Measurements from ENCODE around the gene IDH3G.

IDH3G gene

DNA sequence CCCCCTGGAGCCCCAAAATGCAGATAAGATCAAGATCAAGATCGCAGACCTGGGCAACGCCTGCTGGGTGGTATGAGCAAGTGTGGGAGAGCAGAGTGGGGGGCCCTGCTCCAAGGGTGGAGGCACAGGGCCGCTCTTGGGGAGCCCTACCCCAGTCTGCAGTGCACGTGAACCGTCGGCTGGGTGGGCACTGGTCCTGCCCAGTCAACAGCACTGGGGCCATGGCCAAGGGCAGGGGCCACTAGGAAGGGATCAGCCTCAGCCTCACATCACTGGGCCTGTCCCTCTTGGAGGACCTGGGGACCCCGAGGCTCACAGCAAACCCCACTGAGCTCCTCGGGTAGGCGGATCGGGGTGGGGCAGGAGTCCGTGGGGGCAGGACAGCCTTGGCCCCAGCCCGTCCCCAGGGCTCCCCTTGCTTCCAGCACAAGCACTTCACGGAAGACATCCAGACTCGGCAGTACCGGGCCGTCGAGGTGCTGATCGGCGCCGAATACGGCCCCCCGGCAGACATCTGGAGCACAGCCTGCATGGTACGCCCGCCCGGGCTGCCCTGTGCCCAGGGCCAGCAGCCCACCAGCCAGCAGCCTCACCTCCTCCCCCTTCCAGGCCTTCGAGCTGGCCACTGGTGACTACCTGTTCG, 9.7 kb downstream of the IDH3G start:
- no peak for DNase-seq

DNA sequence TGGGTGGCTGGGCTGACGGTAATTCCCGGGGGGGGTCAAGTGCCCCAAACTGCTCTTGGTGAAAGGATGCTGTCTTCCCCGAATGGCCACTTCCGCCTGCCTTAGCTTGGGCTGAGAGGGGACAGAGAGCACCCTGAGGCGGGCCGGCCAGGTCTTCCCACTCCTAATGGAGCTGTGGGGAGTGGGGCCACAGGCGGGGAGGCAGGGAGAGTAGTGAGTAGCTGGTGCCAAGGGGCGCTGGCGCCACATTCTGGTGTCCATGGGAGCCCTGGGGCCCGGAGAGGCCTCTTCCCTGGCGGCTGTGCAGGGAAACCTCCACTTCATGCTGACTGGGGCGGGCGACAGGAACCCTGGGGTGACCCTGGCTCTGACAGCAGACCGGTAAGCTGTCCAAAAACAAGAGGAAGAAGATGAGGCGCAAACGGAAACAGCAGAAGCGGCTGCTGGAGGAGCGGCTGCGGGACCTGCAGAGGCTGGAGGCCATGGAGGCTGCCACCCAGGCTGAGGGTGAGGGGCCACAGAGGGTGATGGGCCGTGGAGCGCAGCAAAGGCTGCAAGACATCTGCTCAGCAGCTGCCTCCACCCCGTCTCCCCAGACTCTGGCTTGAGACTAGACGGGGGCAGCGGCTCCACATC, 10.7 kb downstream of the IDH3G start:
- no peak for DNase-seq

- DNase-seq, result no peak
These were observed 11.3 kb downstream of the IDH3G start for GRCh38 chrX:153782871-153783270.

- DNase-seq, result no peak
These were observed 11.9 kb downstream of the IDH3G start for GRCh38 chrX:153782313-153782712.

GRCh38 chrX:153781428-153782047, 12.6 kb downstream of the IDH3G start:
- peak; percentile 7 for DNase-seq

- DNase-seq, result peak; percentile 37
These were observed 13.3 kb downstream of the IDH3G start, which contains the start of gene SRPK3 for GRCh38 chrX:153780678-153781427. Gene SRPK3 (plus strand): TSS chrX:153781041. CDS start chrX:153781087, 46 bp downstream.

GRCh38 chrX:153779891-153780677, 14.1 kb downstream of the IDH3G start:
- DNase-seq, result peak; percentile 6

- no peak for DNase-seq
These were observed 15.5 kb downstream of the IDH3G start for GRCh38 chrX:153778684-153779101.

DNA sequence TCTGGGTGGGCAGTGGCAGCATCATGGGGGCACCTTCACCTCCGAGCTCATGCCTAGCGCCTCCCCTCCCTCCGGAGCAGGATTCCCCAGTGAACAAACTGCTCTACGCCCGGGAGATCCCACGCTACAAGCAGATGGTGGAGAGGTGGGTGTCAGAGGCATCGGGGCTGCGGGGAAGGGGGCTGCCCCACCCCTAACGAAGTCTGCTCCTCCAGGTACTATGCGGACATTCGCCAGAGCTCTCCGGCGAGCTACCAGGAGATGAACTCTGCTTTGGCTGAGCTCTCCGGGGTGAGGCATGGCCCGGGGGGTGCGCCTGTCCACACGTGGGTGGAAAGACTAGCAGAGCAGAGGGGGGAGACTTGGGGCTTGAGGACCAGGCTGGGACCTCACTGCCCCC, 16.0 kb downstream of the IDH3G start:
- DNase-seq, result no peak

GRCh38 chrX:153777261-153778090, 16.7 kb downstream of the IDH3G start:
- DNase-seq, result no peak

GRCh38 chrX:153776611-153777045, 17.5 kb downstream of the IDH3G start:
- DNase-seq, result no peak

- DNase-seq, result no peak
These were observed 18.0 kb downstream of the IDH3G start for GRCh38 chrX:153776120-153776599.

DNA sequence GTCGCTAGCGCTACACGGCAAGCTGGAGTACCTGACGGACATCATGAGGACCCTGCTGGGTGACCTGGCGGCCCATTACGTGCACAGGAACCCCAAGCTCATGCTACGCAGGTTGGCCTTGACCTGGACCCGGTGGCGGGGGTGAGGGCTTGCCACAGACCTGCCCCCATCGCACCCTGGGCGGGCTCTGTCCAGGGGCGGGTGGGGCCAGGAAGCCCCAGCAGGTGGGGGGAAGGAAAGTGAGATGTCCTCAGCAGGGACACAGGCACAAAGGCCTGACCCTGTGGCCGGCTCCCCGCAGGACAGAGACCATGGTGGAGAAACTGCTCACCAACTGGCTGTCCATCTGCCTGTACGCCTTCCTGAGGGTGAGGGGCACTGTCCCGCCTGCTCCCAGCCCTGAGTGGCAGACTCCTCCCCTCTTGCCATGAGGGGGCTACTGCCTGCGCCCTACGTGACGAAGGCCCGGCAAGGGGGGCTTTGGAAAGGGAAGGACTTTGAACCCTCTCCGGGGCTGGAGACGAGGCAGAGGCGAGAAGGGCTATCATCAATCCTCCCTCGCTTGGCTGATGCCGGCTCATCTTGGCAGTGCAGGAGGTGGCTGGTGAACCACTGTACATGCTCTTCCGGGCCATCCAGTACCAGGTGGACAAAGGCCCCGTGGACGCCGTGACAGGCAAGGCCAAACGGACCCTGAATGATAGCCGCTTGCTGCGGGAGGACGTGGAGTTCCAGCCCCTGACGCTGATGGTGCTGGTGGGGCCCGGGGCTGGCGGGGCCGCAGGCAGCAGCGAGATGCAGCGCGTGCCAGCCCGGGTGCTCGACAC, 18.7 kb downstream of the IDH3G start:
- no peak for DNase-seq

GRCh38 chrX:153774576-153775292, 19.4 kb downstream of the IDH3G start:
- no peak for DNase-seq

- DNase-seq, result no peak
These were observed 20.2 kb downstream of the IDH3G start for GRCh38 chrX:153773741-153774575.

GRCh38 chrX:153773218-153773611, 21.0 kb downstream of the IDH3G start:
- no peak for DNase-seq

GRCh38 chrX:153772316-153773217, 21.6 kb downstream of the IDH3G start:
- DNase-seq, result no peak

Measured in EL (cell line).